Adrenal gland (tissue), 5 donors: Measurements from ENCODE around the gene PRSS22.

ENCODE experiments used
- CTCF ChIP-seq, 6 experiments: fragments of 450-650 bp in 4 of 6; fragments of 200-600 bp in 2 of 6; sonication (generic) in 1 of 6; IDR thresholded peaks; 1 replicate in 5 of 6; 2 replicates in 1 of 6; pipeline versions ENCODE4 v1.5.1 to v1.8.0; 2016 to 2021; ENCODE audit warnings: antibody characterized with exemption in 6 of 6, mild to moderate bottlenecking in 2 of 6, moderate library complexity in 1 of 6
- POLR2A ChIP-seq, 2 donors: fragments of 450-650 bp; IDR thresholded peaks; one replicate each; pipeline ENCODE4 v1.6.1; 2017; ENCODE audit warnings: antibody characterized with exemption in 2 of 2, mild to moderate bottlenecking in 2 of 2, moderate library complexity in 1 of 2
- donor health status: DM: no; HTN: no; CAD: no.

DNA sequence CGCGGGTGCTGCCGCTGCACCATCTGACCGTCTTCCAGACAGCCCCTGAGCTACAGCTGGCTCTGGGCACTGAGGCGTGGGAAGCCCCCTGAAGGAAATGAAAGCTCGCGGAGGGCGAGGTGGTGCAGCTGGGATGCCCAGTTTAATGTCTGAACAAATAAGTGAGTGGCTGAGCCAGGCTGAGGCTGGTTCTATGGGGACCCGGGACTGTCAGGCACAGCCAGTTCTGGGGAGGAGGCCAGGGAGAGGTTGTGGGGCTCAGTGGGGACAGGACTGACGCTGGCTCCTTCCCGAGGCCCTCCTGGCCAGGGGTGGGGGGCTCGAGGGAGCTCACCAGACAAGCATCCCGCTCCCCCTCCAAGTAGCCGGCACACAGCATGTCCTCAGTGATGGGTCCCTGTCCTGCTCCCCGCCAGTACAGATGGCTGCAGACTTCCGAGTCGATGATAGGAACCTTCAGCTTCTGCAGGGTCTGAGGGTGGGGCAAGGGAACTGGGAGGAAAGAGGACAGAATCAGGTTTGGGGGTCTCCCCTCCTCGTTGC lies 4.4 kb downstream of the PRSS22 start:
- TF ChIP-seq CTCF (IDR thresholded peaks at IDR 0.05) (no peak), POLR2A (IDR thresholded peaks at IDR 0.05) (no peak)
